HG03097 (cell line): ENCODE measurements around the gene AP1AR.
"Not testable (repeated sequence)": the region's sequence is repeated elsewhere in the genome, so short reads cannot be mapped to it uniquely, and the experiment has no call there.

ENCODE experiments used
- ATAC-seq: cut with Tn5 transposase; IDR thresholded peaks from one replicate; pipeline ENCODE4 v1.9.1; 2021; ENCODE audit not compliant: unreplicated experiment, low FRiP score

The AP1AR gene

GRCh38 chr4:112231779-112232713 is at the start of gene AP1AR:
Gene AP1AR, plus strand, starts transcription at chr4:112231787. Its CDS starts 305 bp downstream, at chr4:112232092.
- peak; percentile 59 for ATAC-seq

GRCh38 chr4:112182604-112183003 is 49.0 kb upstream of the AP1AR start:
- ATAC-seq, result no peak

- no peak for ATAC-seq
Observed at GRCh38 chr4:112183252-112183651, 48.3 kb upstream of the AP1AR start.

GRCh38 chr4:112184438-112184837 is 47.1 kb upstream of the AP1AR start:
- no peak for ATAC-seq

- no peak for ATAC-seq
Observed at GRCh38 chr4:112185334-112185733, 46.3 kb upstream of the AP1AR start.

GRCh38 chr4:112185740-112186670 is 45.6 kb upstream of the AP1AR start:
- ATAC-seq, result no peak

- no peak for ATAC-seq
Observed at GRCh38 chr4:112189754-112190153, 41.8 kb upstream of the AP1AR start.

GRCh38 chr4:112190684-112191083 is 40.9 kb upstream of the AP1AR start:
- ATAC-seq, result no peak

- ATAC-seq, result no peak
Observed at GRCh38 chr4:112196461-112196860, 35.1 kb upstream of the AP1AR start.

- peak; percentile 11 for ATAC-seq
Observed at GRCh38 chr4:112199041-112199440, 32.5 kb upstream of the AP1AR start.

GRCh38 chr4:112201915-112202505 is 29.6 kb upstream of the AP1AR start:
- no peak for ATAC-seq

- no peak for ATAC-seq
Observed at GRCh38 chr4:112203593-112203992, 28.0 kb upstream of the AP1AR start.

GRCh38 chr4:112206431-112206830 is 25.2 kb upstream of the AP1AR start:
- ATAC-seq, result no peak

GRCh38 chr4:112208137-112209095 is 23.2 kb upstream of the AP1AR start:
- ATAC-seq, result not testable (repeated sequence)

GRCh38 chr4:112210777-112211176 is 20.8 kb upstream of the AP1AR start:
- ATAC-seq, result no peak

- no peak for ATAC-seq
Observed at GRCh38 chr4:112213091-112213490, 18.5 kb upstream of the AP1AR start.

- ATAC-seq, result no peak
Observed at GRCh38 chr4:112213856-112214255, 17.7 kb upstream of the AP1AR start.

- no peak for ATAC-seq
Observed at GRCh38 chr4:112214390-112215264, 17.0 kb upstream of the AP1AR start.
